Breast epithelium (tissue), 4 donors: ENCODE measurements around the gene ATP8B3. TPM values are rescaled to one million over a fixed set of nuclear protein-coding genes. Genes with fewer than 3 reads are reported as not detected.

ENCODE experiments used
- DNase-seq, 2 donors: peaks; one replicate each; pipeline ENCODE4 v3.0.0-alpha.2; 2019; ENCODE audit warnings: low spot score in 2 of 2
- H3K27ac ChIP-seq, 2 donors: fragments of 200-600 bp; sonication (generic) in 1 of 2; one replicate each; pipeline ENCODE4 v1.5.1; 2016 to 2019; ENCODE audit warnings: mild to moderate bottlenecking in 1 of 2
- H3K27me3 ChIP-seq, 2 donors: fragments of 200-600 bp; sonication (generic) in 1 of 2; one replicate each; pipeline versions ENCODE4 v1.5.1 to v1.6.0; 2017 to 2019; ENCODE audit warnings: control low read depth in 1 of 2, mild to moderate bottlenecking in 1 of 2
- H3K36me3 ChIP-seq: fragments of 200-600 bp; one replicate; pipeline ENCODE4 v1.5.1; 2019
- H3K4me1 ChIP-seq, 2 donors: fragments of 200-600 bp; sonication (generic); one replicate each; pipeline ENCODE4 v1.5.1; 2016 to 2019; ENCODE audit warnings: control low read depth in 1 of 2
- H3K4me3 ChIP-seq, 3 donors: fragments of 200-600 bp; sonication (generic); 1 replicate in 2 of 3; 2 replicates in 1 of 3; pipeline ENCODE4 v1.5.1; 2016 to 2019; ENCODE audit warnings: mild to moderate bottlenecking in 3 of 3, moderate library complexity in 2 of 3
- H3K9me3 ChIP-seq, 2 donors: fragments of 200-600 bp; sonication (generic) in 1 of 2; one replicate each; pipeline ENCODE4 v1.5.1; 2016 to 2019; ENCODE audit warnings: control low read depth in 1 of 2
- POLR2A ChIP-seq: fragments of 450-650 bp; IDR thresholded peaks from one replicate; pipeline ENCODE4 v1.6.1; 2016; ENCODE audit warnings: antibody characterized with exemption, mild to moderate bottlenecking, moderate library complexity
- POLR2AphosphoS5 ChIP-seq, 3 donors: sonication (generic); formaldehyde crosslinking; IDR thresholded peaks; one replicate each; pipeline ENCODE4 v1.6.1; 2017; ENCODE audit warnings: antibody characterized with exemption in 3 of 3
- intact Hi-C: fragments of 100-400 bp; cut with DNase I; formaldehyde crosslinking; loops from one replicate; pipeline ENCODE4 v1.15.1; 2023; ENCODE audit warnings: low total_unique reads
- total RNA-seq, 3 donors: library from RNA; depleted of rRNA; stranded (reverse); fragments of >200 nt; gene quantifications; one replicate each; pipeline ENCODE4 v1.1.0, GENCODE V29; 2016
- TF ChIP-seq, protein P1 (sequence below), 3 donors: fragments of 450-650 bp; IDR thresholded peaks; one replicate each; pipeline ENCODE4 v1.5.1; 2016 to 2017; ENCODE audit warnings: antibody characterized with exemption in 3 of 3, mild to moderate bottlenecking in 3 of 3, moderate library complexity in 3 of 3

The ATP8B3 gene
- total RNA-seq, 3 donors from 2014 or later, result 0.66 to 1.4 (median 1.0) TPM

DNA sequence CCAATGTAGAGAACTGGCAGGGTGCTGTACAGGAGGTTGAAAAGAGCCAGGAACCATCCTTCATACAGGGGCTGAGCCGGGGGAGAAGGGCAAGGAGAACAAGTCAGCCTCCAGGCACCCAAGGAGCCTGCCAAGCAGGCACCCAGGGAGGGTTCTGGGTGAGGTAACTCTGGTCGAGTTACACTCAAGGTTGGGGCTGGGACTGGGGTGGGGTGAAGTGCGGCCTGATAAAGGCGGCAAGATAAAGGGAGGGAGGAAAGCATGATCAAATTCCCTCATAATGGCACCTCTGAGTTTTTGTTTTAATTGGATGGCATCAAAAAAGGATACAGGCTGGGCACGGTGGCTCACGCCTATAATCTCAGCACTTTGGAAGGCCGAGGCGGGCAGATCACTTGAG lies 25.0 kb downstream of the ATP8B3 start:
- intact Hi-C loops, result no loop called here
- H3K36me3 ChIP-seq, result no peaks in the 10 kb centered on the region
- peaks cover 0 to 69% of the 10 kb centered on the region in 2 donors for H3K27me3 ChIP-seq
- TF ChIP-seq POLR2AphosphoS5 (IDR thresholded peaks at IDR 0.05), result no peak
- no peak for TF ChIP-seq POLR2A
- TF ChIP-seq, protein P1, sequence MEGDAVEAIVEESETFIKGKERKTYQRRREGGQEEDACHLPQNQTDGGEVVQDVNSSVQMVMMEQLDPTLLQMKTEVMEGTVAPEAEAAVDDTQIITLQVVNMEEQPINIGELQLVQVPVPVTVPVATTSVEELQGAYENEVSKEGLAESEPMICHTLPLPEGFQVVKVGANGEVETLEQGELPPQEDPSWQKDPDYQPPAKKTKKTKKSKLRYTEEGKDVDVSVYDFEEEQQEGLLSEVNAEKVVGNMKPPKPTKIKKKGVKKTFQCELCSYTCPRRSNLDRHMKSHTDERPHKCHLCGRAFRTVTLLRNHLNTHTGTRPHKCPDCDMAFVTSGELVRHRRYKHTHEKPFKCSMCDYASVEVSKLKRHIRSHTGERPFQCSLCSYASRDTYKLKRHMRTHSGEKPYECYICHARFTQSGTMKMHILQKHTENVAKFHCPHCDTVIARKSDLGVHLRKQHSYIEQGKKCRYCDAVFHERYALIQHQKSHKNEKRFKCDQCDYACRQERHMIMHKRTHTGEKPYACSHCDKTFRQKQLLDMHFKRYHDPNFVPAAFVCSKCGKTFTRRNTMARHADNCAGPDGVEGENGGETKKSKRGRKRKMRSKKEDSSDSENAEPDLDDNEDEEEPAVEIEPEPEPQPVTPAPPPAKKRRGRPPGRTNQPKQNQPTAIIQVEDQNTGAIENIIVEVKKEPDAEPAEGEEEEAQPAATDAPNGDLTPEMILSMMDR (IDR thresholded peaks at IDR 0.05), result no peak
- H3K27ac ChIP-seq, result no peak overlapping the region
- H3K4me1 ChIP-seq, result no peaks in the 10 kb centered on the region
- H3K4me3 ChIP-seq, result no peak overlapping the region
- peaks cover 3 to 4% of the 10 kb centered on the region in 2 donors for H3K9me3 ChIP-seq
- DNase-seq, result no peak

DNA sequence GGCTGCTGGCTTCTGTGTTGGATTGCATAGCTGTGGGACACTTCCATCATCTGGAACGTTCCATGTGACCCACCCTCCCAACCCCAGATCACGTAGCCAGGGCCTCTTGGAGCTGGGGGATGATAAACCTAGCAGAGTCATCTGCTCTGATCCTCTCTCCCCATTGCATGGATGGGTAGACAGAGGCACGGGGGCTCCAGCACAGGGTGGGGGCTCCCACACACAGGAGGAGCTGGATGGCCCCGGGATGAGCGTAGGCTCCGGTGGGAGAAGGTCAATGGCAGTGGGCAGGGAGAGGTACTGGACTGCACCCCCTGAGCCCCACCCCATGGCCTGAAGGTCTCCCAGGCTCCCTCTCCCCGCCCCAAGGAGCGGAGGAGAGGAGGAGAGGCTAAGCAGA lies 25.4 kb downstream of the ATP8B3 start:
- Histone ChIP-seq H3K36me3 (no peaks in the 10 kb centered on the region), H3K9me3 (peaks cover 8% of the 10 kb centered on the region in 2 donors), H3K4me3 (no peak overlapping the region), H3K4me1 (no peaks in the 10 kb centered on the region), H3K27ac (no peak overlapping the region), H3K27me3 (peaks cover 0 to 74% of the 10 kb centered on the region in 2 donors)
- TF ChIP-seq POLR2AphosphoS5 (IDR thresholded peaks at IDR 0.05) (no peak), POLR2A (no peak)
- TF ChIP-seq, protein P1 (IDR thresholded peaks at IDR 0.05), result no peak
- DNase-seq, result no peak
- intact Hi-C loops, result no loop called here

DNA sequence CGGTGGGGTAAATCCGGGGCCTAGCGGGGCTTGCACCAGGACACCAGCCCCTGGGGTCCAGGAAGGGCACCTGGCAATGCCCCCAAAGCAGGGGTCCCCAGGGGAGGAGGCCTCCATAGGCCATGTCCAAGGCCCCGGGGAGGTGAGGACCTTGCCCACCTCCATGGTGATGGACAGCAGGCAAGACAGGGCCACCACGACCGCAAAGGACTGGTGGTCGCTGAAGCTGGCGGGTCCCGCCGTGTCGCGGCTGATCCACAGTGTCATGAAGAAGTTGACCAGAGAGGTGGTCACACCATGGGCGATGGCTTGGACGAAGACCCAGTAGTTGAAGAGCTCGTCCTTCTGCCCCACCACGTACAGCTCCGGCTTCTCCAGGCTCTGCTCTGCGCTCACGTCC lies 26.8 kb downstream of the ATP8B3 start:
- intact Hi-C loops, result no loop called here
- Histone ChIP-seq H3K27me3 (peaks cover 0 to 80% of the 10 kb centered on the region in 2 donors), H3K4me3 (no peak overlapping the region), H3K36me3 (no peaks in the 10 kb centered on the region), H3K4me1 (no peaks in the 10 kb centered on the region), H3K9me3 (peaks cover 11 to 15% of the 10 kb centered on the region in 2 donors), H3K27ac (no peak overlapping the region)
- DNase-seq, result no peak
- TF ChIP-seq POLR2A (no peak), POLR2AphosphoS5 (IDR thresholded peaks at IDR 0.05) (no peak)
- TF ChIP-seq, protein P1 (IDR thresholded peaks at IDR 0.05), result no peak

DNA sequence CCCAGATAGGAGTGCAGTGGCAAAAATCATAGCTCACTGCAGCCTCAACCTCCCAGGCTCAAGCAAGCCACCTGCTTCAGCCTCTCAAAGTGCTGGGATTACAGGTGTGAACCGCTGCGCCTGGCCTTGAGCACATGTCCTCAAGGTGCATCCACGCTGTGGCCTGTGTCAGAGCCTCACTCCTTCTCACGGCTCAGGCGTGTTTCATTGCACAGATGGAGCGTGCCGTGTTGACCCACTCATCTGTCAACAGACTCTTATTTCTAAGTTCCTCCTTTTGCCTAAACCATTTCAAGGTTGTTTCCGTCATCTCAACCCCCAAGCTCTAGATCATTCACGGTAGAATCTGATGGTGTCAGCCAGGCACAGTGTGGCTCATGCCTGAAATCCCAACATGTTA lies 28.2 kb downstream of the ATP8B3 start:
- peaks cover 11 to 15% of the 10 kb centered on the region in 2 donors for H3K9me3 ChIP-seq
- peaks cover 0 to 87% of the 10 kb centered on the region in 2 donors for H3K27me3 ChIP-seq
- H3K27ac ChIP-seq, result no peak overlapping the region
- no peak for DNase-seq
- no peaks in the 10 kb centered on the region for H3K36me3 ChIP-seq
- TF ChIP-seq POLR2A, result no peak
- TF ChIP-seq, protein P1 (IDR thresholded peaks at IDR 0.05), result no peak
- no peak for TF ChIP-seq POLR2AphosphoS5 (IDR thresholded peaks at IDR 0.05)
- H3K4me3 ChIP-seq, result no peak overlapping the region
- H3K4me1 ChIP-seq, result no peaks in the 10 kb centered on the region
- intact Hi-C loops, result no loop called here

DNA sequence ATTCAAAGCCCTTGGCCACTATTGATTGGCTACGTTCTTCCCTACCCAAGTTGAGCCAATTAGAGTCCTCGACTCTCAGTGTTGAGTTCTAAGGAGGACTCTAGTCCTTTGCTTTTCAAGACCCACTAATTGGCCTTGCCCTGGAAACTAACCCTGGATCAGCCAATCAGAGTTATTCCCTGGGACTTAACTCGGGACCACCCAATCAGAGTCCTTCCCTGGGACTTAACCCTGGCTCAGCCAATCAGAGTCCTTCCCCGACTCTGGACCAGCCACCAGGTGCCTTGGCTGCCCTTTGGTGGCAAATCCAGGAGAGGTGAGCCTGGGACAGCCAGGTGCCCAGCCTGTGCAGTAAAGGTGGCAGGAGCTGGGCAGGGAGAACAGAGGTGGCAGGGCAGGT lies 28.7 kb downstream of the ATP8B3 start:
- TF ChIP-seq, protein P1 (IDR thresholded peaks at IDR 0.05), result no peak
- TF ChIP-seq POLR2AphosphoS5 (IDR thresholded peaks at IDR 0.05) (no peak), POLR2A (no peak)
- Histone ChIP-seq H3K27me3 (peaks cover 0 to 85% of the 10 kb centered on the region in 2 donors), H3K4me1 (no peaks in the 10 kb centered on the region), H3K36me3 (no peaks in the 10 kb centered on the region), H3K4me3 (no peak overlapping the region), H3K9me3 (peaks cover 11 to 15% of the 10 kb centered on the region in 2 donors), H3K27ac (no peak overlapping the region)
- intact Hi-C loops, result no loop called here
- DNase-seq, result no peak
